IMR-90 (cell line): ENCODE results near the gene IL12A. TPM values are rescaled to one million over a fixed set of nuclear protein-coding genes. Genes with fewer than 3 reads are reported as not detected.

Experiments
- ATAC-seq: fragments of 200-7000 bp; cut with Tn5 transposase; 2 replicates; pipeline ENCODE4 v1.9.1; 2020; ENCODE audit warnings: low read depth, mild to moderate bottlenecking, moderate library complexity
- BruUV-seq: library from RNA; stranded (reverse); fragments of 400-500 nt; replicated peaks from 2 replicates; lab custom pipeline; 2021; lab: Mats Ljungman, UMichigan
- CTCF ChIA-PET: fragments of 300-600 bp; formaldehyde crosslinking; extraction: SDS; loops from one replicate; lab custom pipeline; 2021; ENCODE audit warnings: antibody characterized with exemption; lab: Yijun Ruan, JAX
- POLR2A ChIA-PET: fragments of 300-600 bp; sonication (Branson Sonifier 250); formaldehyde crosslinking; loops from one replicate; lab custom pipeline; 2022; ENCODE audit warnings: antibody characterized with exemption; ENCODE audit not compliant: unreplicated experiment; lab: Charles Lee
- DNase-seq: peaks from one replicate; pipeline ENCODE4 v3.0.0; 2013
- H2AFZ ChIP-seq: replicated peaks from 2 replicates; pipeline ENCODE3; 2013; ENCODE audit warnings: low read length, mild to moderate bottlenecking; ENCODE audit not compliant: poor library complexity
- H2AK5ac ChIP-seq: 2 replicates; pipeline ENCODE4 v1.6.1; 2013; ENCODE audit warnings: low read depth, low read length, inconsistent platforms
- H2AK9ac ChIP-seq: replicated peaks from 2 replicates; pipeline ENCODE3; 2013; ENCODE audit warnings: mild to moderate bottlenecking, low read depth, low read length, moderate library complexity; ENCODE audit not compliant: poor library complexity
- H2BK120ac ChIP-seq: 2 replicates; pipeline ENCODE4 v1.6.1; 2013; ENCODE audit warnings: low read depth, low read length, inconsistent platforms
- H2BK15ac ChIP-seq: 3 replicates; pipeline ENCODE4 v1.6.1; 2013; ENCODE audit warnings: low read depth, low read length, inconsistent platforms
- H2BK20ac ChIP-seq: 2 replicates; pipeline ENCODE4 v1.6.1; 2013; ENCODE audit warnings: low read depth, mild to moderate bottlenecking, inconsistent platforms, low read length, moderate library complexity
- H2BK5ac ChIP-seq: 2 replicates; pipeline ENCODE4 v1.6.1; 2013; ENCODE audit warnings: mild to moderate bottlenecking, low read depth, low read length, inconsistent platforms; ENCODE audit not compliant: poor library complexity, severe bottlenecking
- H3K14ac ChIP-seq: replicated peaks from 2 replicates; pipeline ENCODE4 v1.6.1; 2013; ENCODE audit warnings: low read depth, low read length, inconsistent platforms
- H3K18ac ChIP-seq: 2 replicates; pipeline ENCODE4 v1.6.1; 2013; ENCODE audit warnings: low read depth, low read length, control low read depth
- H3K23ac ChIP-seq: 2 replicates; pipeline ENCODE4 v1.6.1; 2013; ENCODE audit warnings: low read depth, low read length, inconsistent platforms
- H3K27ac ChIP-seq: 2 replicates; pipeline ENCODE4 v1.5.1; 2013; ENCODE audit warnings: mild to moderate bottlenecking, control low read depth, low read length; ENCODE audit not compliant: insufficient read depth
- H3K27me3 ChIP-seq: 2 replicates; pipeline ENCODE4 v1.6.1; 2013; ENCODE audit warnings: low read length; ENCODE audit not compliant: control insufficient read depth, insufficient read depth
- H3K36me3 ChIP-seq: 2 replicates; pipeline ENCODE4 v1.6.1; 2013; ENCODE audit warnings: low read length, mixed read lengths; ENCODE audit not compliant: control insufficient read depth, insufficient read depth
- H3K4ac ChIP-seq: 2 replicates; pipeline ENCODE4 v1.6.1; 2013; ENCODE audit warnings: low read depth, low read length, inconsistent platforms
- H3K4me1 ChIP-seq: 2 replicates; pipeline ENCODE4 v1.6.1; 2013; ENCODE audit warnings: low read length, mixed read lengths; ENCODE audit not compliant: control insufficient read depth, insufficient read depth
- H3K4me2 ChIP-seq: 2 replicates; pipeline ENCODE4 v1.6.1; 2013; ENCODE audit warnings: low read depth, mild to moderate bottlenecking, control low read depth, low read length, moderate library complexity
- H3K4me3 ChIP-seq: 2 replicates; pipeline ENCODE4 v1.5.1; 2013; ENCODE audit warnings: low read depth, mild to moderate bottlenecking, control low read depth, low read length, moderate library complexity; ENCODE audit not compliant: insufficient read depth
- H3K56ac ChIP-seq: 2 replicates; pipeline ENCODE4 v1.6.1; 2013; ENCODE audit warnings: low read length, inconsistent platforms; ENCODE audit not compliant: insufficient read depth; ENCODE audit errors: extremely low read depth
- H3K79me1 ChIP-seq, 2 experiments: 2 replicates each; pipeline ENCODE4 v1.6.1; 2013; ENCODE audit warnings: low read length in 2 of 2, inconsistent platforms in 1 of 2, low read depth in 1 of 2
- H3K9ac ChIP-seq: 2 replicates; pipeline ENCODE4 v1.6.1; 2013; ENCODE audit warnings: low read depth, low read length, control low read depth
- H3K9me1 ChIP-seq: 2 replicates; pipeline ENCODE4 v1.6.1; 2013; ENCODE audit warnings: low read length, inconsistent platforms; ENCODE audit not compliant: insufficient read depth
- H3K9me3 ChIP-seq: 2 replicates; pipeline ENCODE4 v1.6.1; 2013; ENCODE audit warnings: low read length; ENCODE audit not compliant: control insufficient read depth, insufficient read depth
- H4K20me1 ChIP-seq: 2 replicates; pipeline ENCODE4 v1.6.1; 2013; ENCODE audit warnings: low read length, inconsistent platforms; ENCODE audit not compliant: insufficient read depth
- H4K5ac ChIP-seq: 2 replicates; pipeline ENCODE4 v1.6.1; 2013; ENCODE audit warnings: mild to moderate bottlenecking, low read depth, low read length, control low read depth
- H4K8ac ChIP-seq, 2 experiments: 2 replicates each; pipeline ENCODE4 v1.6.1; 2013; ENCODE audit warnings: low read depth in 2 of 2, low read length in 2 of 2, control low read depth in 1 of 2, inconsistent platforms in 1 of 2
- H4K91ac ChIP-seq: 2 replicates; pipeline ENCODE4 v1.6.1; 2013; ENCODE audit warnings: low read depth, low read length, inconsistent platforms; ENCODE audit not compliant: insufficient read depth
- CEBPB ChIP-seq: IDR thresholded peaks from 2 replicates; pipeline ENCODE4 v1.6.1; 2012; ENCODE audit warnings: low read depth, low read length, improper control_type of control experiment
- RCOR1 ChIP-seq: IDR thresholded peaks from 2 replicates; pipeline ENCODE4 v1.6.1; 2012; ENCODE audit warnings: mild to moderate bottlenecking, low read length, improper control_type of control experiment; ENCODE audit not compliant: insufficient replicate concordance
- WGBS, 2 experiments: methylation state at CpG; one replicate each; pipeline versions ENCODE4 v1.1.5 to v1.1.7; 2013; ENCODE audit warnings: missing lambda C conversion rate in 2 of 2; ENCODE audit not compliant: insufficient read length in 1 of 2; ENCODE audit errors: extremely low coverage in 2 of 2; 5-methylcytosine and 5-hydroxymethylcytosine counted together
- dilution Hi-C: fragments of 300-500 bp; cut with HindIII; formaldehyde crosslinking; loops from one replicate; pipeline ENCODE4 v1.14.3; 2018; ENCODE audit warnings: low sequenced_read_pairs; ENCODE audit not compliant: unreplicated experiment
- in situ Hi-C: fragments of 300-500 bp; cut with MboI; formaldehyde crosslinking; loops from 3 replicates; pipeline ENCODE4 v1.14.3; 2019; ENCODE audit warnings: low sequenced_read_pairs, inconsistent platforms, mixed read lengths
- intact Hi-C: fragments of 100-400 bp; cut with micrococcal nuclease; formaldehyde crosslinking; loops from 2 replicates; pipeline ENCODE4 v1.10.0; 2022
- polyA plus RNA-seq, 3 experiments: library from polyadenylated mRNA; depleted of rRNA; stranded (reverse); fragments of >200 nt; gene quantifications; 2 replicates each; pipeline ENCODE4 v1.2.3, GENCODE V29; 2012; ENCODE audit warnings: low replicate concordance in 1 of 3
- total RNA-seq: library from RNA; depleted of rRNA; stranded (reverse); fragments of >200 nt; gene quantifications from 2 replicates; pipeline ENCODE4 v1.2.3, GENCODE V29; 2012
- TF ChIP-seq, protein P1 (sequence below): conservative IDR thresholded peaks from 2 replicates; pipeline ENCODE4 v1.5.1; 2012; ENCODE audit warnings: mild to moderate bottlenecking, low read depth, low read length, improper control_type of control experiment

IL12A gene
- total and polyA plus RNA-seq, 2 of the 4 experiments (the other 2 are of a cell fraction), result 0.90 to 2.9 TPM

DNA sequence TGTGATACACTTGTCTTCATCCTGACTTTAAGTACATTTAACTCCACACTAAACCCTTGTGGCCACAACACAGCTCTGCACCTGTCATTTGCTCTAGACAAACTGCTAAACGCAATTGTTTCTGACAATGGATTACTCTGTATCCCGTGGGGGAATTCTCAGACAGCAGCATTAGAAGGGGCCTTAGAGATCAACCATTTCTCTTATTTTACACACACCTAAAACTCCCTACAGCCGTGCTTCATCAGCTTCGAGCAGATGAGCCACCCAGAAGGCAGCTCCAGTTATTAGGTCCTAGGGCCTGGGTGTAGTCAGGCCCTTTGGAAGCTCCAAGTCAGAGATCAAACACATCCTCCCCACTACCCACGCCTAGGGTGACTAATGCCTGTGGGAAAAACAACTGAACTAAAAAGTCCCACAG lies 1.3 kb upstream of the IL12A start:
- in situ Hi-C loops, result no loop called here
- H3K4me3 ChIP-seq, result no peak overlapping the region
- no peak overlapping the region for H2BK5ac ChIP-seq
- no peaks in the 10 kb centered on the region for H3K9me3 ChIP-seq
- H3K79me1 ChIP-seq, result no peaks in the 10 kb centered on the region; a peak in 1 of 4 replicates
- H3K4ac ChIP-seq, result no peak overlapping the region
- H2AK5ac ChIP-seq, result no peak overlapping the region
- peak overlapping the region in 1 of 2 experiments; percentile 47; a peak in 2 of 4 replicates for H4K8ac ChIP-seq
- no peak overlapping the region for H3K56ac ChIP-seq
- WGBS, 2 experiments, result 60% methylated on average over 2 of the region's 5 CpGs; no CpG with 5 or more reads in 1 of the 2 experiments
- DNase-seq (peak; percentile 74), ATAC-seq (peak; percentile 30; the same call in 1 of the 2 replicates)
- ChIA-PET POLR2A (no interaction called here), CTCF (interaction anchor here (0.6 to 5.4 kb wide), 8 partner anchors 10 to 176 kb away, joined by 3 to 41 read pairs (median 7); no protein-coding TSS in a partner anchor)
- no peak for TF ChIP-seq CEBPB
- TF ChIP-seq, protein P1, sequence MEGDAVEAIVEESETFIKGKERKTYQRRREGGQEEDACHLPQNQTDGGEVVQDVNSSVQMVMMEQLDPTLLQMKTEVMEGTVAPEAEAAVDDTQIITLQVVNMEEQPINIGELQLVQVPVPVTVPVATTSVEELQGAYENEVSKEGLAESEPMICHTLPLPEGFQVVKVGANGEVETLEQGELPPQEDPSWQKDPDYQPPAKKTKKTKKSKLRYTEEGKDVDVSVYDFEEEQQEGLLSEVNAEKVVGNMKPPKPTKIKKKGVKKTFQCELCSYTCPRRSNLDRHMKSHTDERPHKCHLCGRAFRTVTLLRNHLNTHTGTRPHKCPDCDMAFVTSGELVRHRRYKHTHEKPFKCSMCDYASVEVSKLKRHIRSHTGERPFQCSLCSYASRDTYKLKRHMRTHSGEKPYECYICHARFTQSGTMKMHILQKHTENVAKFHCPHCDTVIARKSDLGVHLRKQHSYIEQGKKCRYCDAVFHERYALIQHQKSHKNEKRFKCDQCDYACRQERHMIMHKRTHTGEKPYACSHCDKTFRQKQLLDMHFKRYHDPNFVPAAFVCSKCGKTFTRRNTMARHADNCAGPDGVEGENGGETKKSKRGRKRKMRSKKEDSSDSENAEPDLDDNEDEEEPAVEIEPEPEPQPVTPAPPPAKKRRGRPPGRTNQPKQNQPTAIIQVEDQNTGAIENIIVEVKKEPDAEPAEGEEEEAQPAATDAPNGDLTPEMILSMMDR, result 0 out of 2 replicates have a peak, but pooled peaks have one; percentile 21
- TF ChIP-seq RCOR1, result no peak
- H3K27me3 ChIP-seq, result no peaks in the 10 kb centered on the region
- no peak overlapping the region for H2BK120ac ChIP-seq
- no peak overlapping the region for H3K14ac ChIP-seq
- H4K5ac ChIP-seq, result no peak overlapping the region
- H3K9ac ChIP-seq, result no peak overlapping the region
- H3K23ac ChIP-seq, result no peak overlapping the region
- H2BK15ac ChIP-seq, result 0 out of 3 replicates have a peak overlapping the region, but pooled peaks have one; percentile 36
- peaks cover 11% of the 10 kb centered on the region for H3K4me1 ChIP-seq
- H3K36me3 ChIP-seq, result 0 out of 2 replicates have a peak, but pooled peaks cover 2% of the 10 kb centered on the region
- H3K18ac ChIP-seq, result no peak overlapping the region
- no peak overlapping the region for H2AK9ac ChIP-seq
- no TSS peak for BruUV-seq
- H2AFZ ChIP-seq, result peak overlapping the region; percentile 36
- H2BK20ac ChIP-seq, result no peak overlapping the region
- no peaks in the 10 kb centered on the region for H4K20me1 ChIP-seq
- H3K9me1 ChIP-seq, result peaks cover 7% of the 10 kb centered on the region; the same call in 1 of the 2 replicates
- no peak overlapping the region for H4K91ac ChIP-seq
- dilution Hi-C loops, result no loop called here
- H3K27ac ChIP-seq, result no peak overlapping the region
- no peak overlapping the region for H3K4me2 ChIP-seq
- intact Hi-C loops, result loop anchor here (5.0 kb wide), 1 partner anchor 100 kb away; no protein-coding TSS in a partner anchor
